HCT116 (cell line): ENCODE data around the gene CFAP92. TPM values are rescaled to one million over a fixed set of nuclear protein-coding genes. Genes with fewer than 3 reads are reported as not detected.

Experiments
- ATAC-seq: fragments of 200-7000 bp; cut with Tn5 transposase; 2 replicates; pipeline ENCODE4 v1.9.1; 2020; ENCODE audit warnings: mild to moderate bottlenecking, moderate library complexity
- BruUV-seq: library from RNA; stranded (reverse); fragments of 400-500 nt; replicated peaks from 2 replicates; lab custom pipeline; 2021; lab: Mats Ljungman, UMichigan
- CTCF ChIA-PET: fragments of 300-600 bp; sonication (Branson Sonifier 250); formaldehyde crosslinking; loops from one replicate; lab custom pipeline; 2021; ENCODE audit warnings: antibody characterized with exemption; lab: Charles Lee
- POLR2A ChIA-PET: fragments of 300-600, 350-600 bp; sonication (Branson Sonifier 250); formaldehyde crosslinking; loops from one replicate; lab custom pipeline; 2021; ENCODE audit warnings: antibody characterized with exemption; lab: Charles Lee
- RAD21 ChIA-PET, 2 experiments: fragments of 300-600 bp; sonication (Branson Sonifier 250); formaldehyde crosslinking; loops; one replicate each; lab custom pipeline; 2023; ENCODE audit warnings: low total read pairs in 2 of 2; ENCODE audit not compliant: uncharacterized antibody in 2 of 2, unreplicated experiment in 2 of 2, low non-redundant PET in 1 of 2; lab: Charles Lee
- DNase-seq: peaks from one replicate; pipeline ENCODE4 v3.0.0-alpha.2; 2010; ENCODE audit warnings: low read depth, low spot score
- H2AFZ ChIP-seq: fragments of 200-600 bp; shearing (Covaris generic), sonication (generic); 2 replicates; pipeline ENCODE4 v1.6.1; 2017; ENCODE audit warnings: low read depth, mixed run types, mixed read lengths, antibody characterized with exemption, low read length; ENCODE audit not compliant: poor library complexity, severe bottlenecking
- H3K27ac ChIP-seq: 2 replicates; pipeline ENCODE4 v1.5.1; 2012; ENCODE audit warnings: low read depth, low read length
- H3K27me3 ChIP-seq: fragments of 200-600 bp; sonication (generic); 2 replicates; pipeline ENCODE4 v1.6.1; 2016; ENCODE audit warnings: mixed run types, low read length, mixed read lengths; ENCODE audit not compliant: insufficient read depth
- H3K36me3 ChIP-seq, 2 experiments: fragments of 200-500 bp in 1 of 2; fragments of 200-600 bp in 1 of 2; sonication (Bioruptor generic) in 1 of 2; sonication (generic) in 1 of 2; 2 replicates each; pipeline versions ENCODE4 v1.5.1 to v1.6.1; 2014 to 2016; ENCODE audit warnings: low read length in 2 of 2, inconsistent platforms in 1 of 2, mixed read lengths in 1 of 2, mixed run types in 1 of 2; ENCODE audit not compliant: insufficient read depth in 2 of 2, control insufficient read depth in 1 of 2
- H3K4me1 ChIP-seq, 2 experiments: fragments of 200-600 bp in 1 of 2; sonication (generic) in 1 of 2; 2 replicates each; pipeline versions ENCODE4 v1.5.1 to v1.6.1; 2012 to 2017; ENCODE audit warnings: low read length in 2 of 2, inconsistent platforms in 1 of 2, mild to moderate bottlenecking in 1 of 2, mixed read lengths in 1 of 2, mixed run types in 1 of 2, moderate library complexity in 1 of 2; ENCODE audit not compliant: insufficient read depth in 2 of 2, control insufficient read depth in 1 of 2
- H3K4me2 ChIP-seq: fragments of 200-600 bp; sonication (generic); 2 replicates; pipeline ENCODE4 v1.6.1; 2017; ENCODE audit warnings: mixed run types, low read length, mixed read lengths
- H3K4me3 ChIP-seq, 2 experiments: fragments of 200-600 bp in 1 of 2; sonication (generic) in 1 of 2; replicated peaks in 1 of 2; 2 replicates each; pipeline ENCODE4 v1.5.1; 2011 to 2016; ENCODE audit warnings: low read length in 2 of 2, control low read depth in 1 of 2, low read depth in 1 of 2, mild to moderate bottlenecking in 1 of 2, mixed read lengths in 1 of 2, mixed run types in 1 of 2
- H3K79me2 ChIP-seq: fragments of 200-600 bp; sonication (generic); 2 replicates; pipeline ENCODE4 v1.6.1; 2017; ENCODE audit warnings: mild to moderate bottlenecking, mixed run types, low read length, moderate library complexity, mixed read lengths; ENCODE audit not compliant: insufficient read depth
- H3K9ac ChIP-seq: fragments of 200-600 bp; sonication (generic); 2 replicates; pipeline ENCODE4 v1.6.1; 2016; ENCODE audit warnings: low read length, mixed read lengths
- H3K9me2 ChIP-seq: fragments of 200-600 bp; sonication (generic), shearing (Covaris generic); 2 replicates; pipeline ENCODE4 v1.6.1; 2017; ENCODE audit warnings: mixed run types, mild to moderate bottlenecking, moderate library complexity; ENCODE audit not compliant: insufficient read depth
- H3K9me3 ChIP-seq, 2 experiments: fragments of 200-500 bp in 1 of 2; fragments of 200-600 bp in 1 of 2; sonication (Bioruptor generic) in 1 of 2; sonication (generic) in 1 of 2; 2 replicates each; pipeline ENCODE4 v1.6.1; 2014 to 2017; ENCODE audit warnings: low read length in 2 of 2, mixed read lengths in 2 of 2, inconsistent platforms in 1 of 2, low read depth in 1 of 2, mild to moderate bottlenecking in 1 of 2, mixed run types in 1 of 2, moderate library complexity in 1 of 2; ENCODE audit not compliant: control insufficient read depth in 1 of 2, insufficient read depth in 1 of 2
- H4K20me1 ChIP-seq: fragments of 200-600 bp; sonication (generic), shearing (Covaris generic); 2 replicates; pipeline ENCODE4 v1.6.1; 2017; ENCODE audit warnings: mixed run types, mild to moderate bottlenecking, moderate library complexity; ENCODE audit not compliant: insufficient read depth
- CBX3 ChIP-seq: IDR thresholded peaks from 2 replicates; pipeline ENCODE4 v1.6.1; 2012; ENCODE audit warnings: low read depth
- EGR1 ChIP-seq: IDR thresholded peaks from 2 replicates; pipeline ENCODE4 v1.6.1; 2012; ENCODE audit warnings: low read depth
- ELF1 ChIP-seq: IDR thresholded peaks from 2 replicates; pipeline ENCODE4 v1.6.1; 2012; ENCODE audit warnings: low read depth, borderline replicate concordance
- JUND ChIP-seq: IDR thresholded peaks from 2 replicates; pipeline ENCODE4 v1.6.1; 2012
- POLR2A ChIP-seq: IDR thresholded peaks from 2 replicates; pipeline ENCODE4 v1.7.0; 2011; ENCODE audit warnings: borderline replicate concordance; ENCODE audit not compliant: insufficient read depth, insufficient read length; ENCODE audit errors: extremely low read depth
- RAD21 ChIP-seq: IDR thresholded peaks from 2 replicates; pipeline ENCODE4 v1.6.1; 2012; ENCODE audit warnings: low read depth, mild to moderate bottlenecking
- SIN3A ChIP-seq: IDR thresholded peaks from 2 replicates; pipeline ENCODE4 v1.6.1; 2012; ENCODE audit warnings: low read depth
- SP1 ChIP-seq: IDR thresholded peaks from 2 replicates; pipeline ENCODE4 v1.6.1; 2012; ENCODE audit warnings: low read depth
- SRF ChIP-seq: IDR thresholded peaks from 2 replicates; pipeline ENCODE4 v1.6.1; 2012; ENCODE audit warnings: low read depth
- ZNF274 ChIP-seq: fragments of 200-500 bp; sonication (Bioruptor generic); IDR thresholded peaks from 2 replicates; pipeline ENCODE4 v1.6.1; 2014; ENCODE audit warnings: mild to moderate bottlenecking, low read depth, low read length, inconsistent platforms
- intact Hi-C: fragments of 100-400 bp; cut with micrococcal nuclease; formaldehyde crosslinking; loops from 2 replicates; pipeline ENCODE4 v1.10.0; 2022
- total RNA-seq: library from RNA; stranded (reverse); gene quantifications from one replicate; pipeline ENCODE4 v1.2.1, GENCODE V29; 2021; ENCODE audit not compliant: unreplicated experiment
- TF ChIP-seq, protein P1 (sequence below): IDR thresholded peaks from 2 replicates; pipeline ENCODE4 v1.6.1; 2012; ENCODE audit warnings: low read depth

The CFAP92 gene
- total RNA-seq, 1 experiment from 2014 or later = 3.6 TPM

DNA sequence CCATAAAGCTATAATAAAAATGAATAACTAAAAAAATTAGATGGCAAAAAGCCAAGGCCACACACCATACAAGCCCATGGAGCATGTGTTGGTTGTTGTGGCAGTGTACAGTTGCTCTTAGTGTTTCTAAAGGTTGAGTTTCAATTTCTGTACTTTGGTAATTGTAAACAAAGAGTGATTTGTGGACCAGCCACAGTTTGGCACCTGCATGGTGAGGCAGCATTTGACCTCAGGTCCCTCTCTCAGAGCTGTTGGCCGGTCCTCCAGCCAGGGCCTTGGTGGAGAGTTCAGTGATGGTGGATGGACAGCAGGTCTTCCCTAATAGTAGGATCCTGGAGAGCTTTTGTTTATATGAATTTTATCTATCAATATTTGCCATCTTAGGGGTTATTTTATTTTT is 108.9 kb downstream of the CFAP92 start:
- Histone ChIP-seq H3K36me3 (peaks cover 15 to 19% of the 10 kb centered on the region in 2 experiments; a peak in 3 of 4 replicates), H3K4me1 (peaks cover 5 to 9% of the 10 kb centered on the region in 2 experiments; a peak in 3 of 4 replicates)
- intact Hi-C loops = no loop called here
- TF ChIP-seq RAD21 (no peak), SP1 (no peak)
- TF ChIP-seq, all 23 proteins: peak for 0
- no TSS peak for BruUV-seq
- peaks cover 3% of the 10 kb centered on the region; the same call in 1 of the 2 replicates for H4K20me1 ChIP-seq
- CTCF ChIA-PET = no interaction called here
- ATAC-seq (no peak), DNase-seq (no peak)
- POLR2A ChIA-PET = no interaction called here
- no peaks in the 10 kb centered on the region for H3K9me2 ChIP-seq
- RAD21 ChIA-PET = no interaction called here
- no peak overlapping the region for H3K9ac ChIP-seq
- peaks cover 79% of the 10 kb centered on the region for H3K79me2 ChIP-seq
- no peak overlapping the region for H3K27ac ChIP-seq
- no peak overlapping the region for H3K4me3 ChIP-seq
- H3K4me2 ChIP-seq = no peak overlapping the region
- H3K9me3 ChIP-seq = no peaks in the 10 kb centered on the region
- H2AFZ ChIP-seq = no peak overlapping the region
- no peaks in the 10 kb centered on the region for H3K27me3 ChIP-seq

DNA sequence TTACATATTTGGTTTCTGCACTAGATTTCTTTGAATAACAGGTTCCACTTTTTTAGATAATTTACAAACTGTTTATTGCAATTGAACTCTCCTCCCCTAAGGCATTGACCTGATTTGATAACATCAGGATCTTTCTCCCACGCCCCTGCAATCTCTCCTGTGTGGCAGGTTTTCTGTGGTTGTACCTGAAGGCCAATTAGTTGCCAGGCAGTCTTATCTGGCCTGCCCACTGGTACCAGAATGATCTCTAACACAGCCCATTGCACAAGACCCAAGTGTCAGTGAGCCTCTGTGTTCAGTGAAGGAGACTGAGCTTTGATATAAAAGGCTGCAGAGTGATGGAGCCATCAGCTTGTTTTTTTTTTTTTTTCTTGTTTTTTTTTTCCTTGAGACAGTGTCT is 111.2 kb downstream of the CFAP92 start:
- Histone ChIP-seq H3K4me2 (no peak overlapping the region), H3K9me2 (no peaks in the 10 kb centered on the region), H3K4me3 (no peak overlapping the region), H3K36me3 (peaks cover 15% of the 10 kb centered on the region in 2 experiments; a peak in 3 of 4 replicates), H4K20me1 (no peaks in the 10 kb centered on the region), H3K27ac (no peak overlapping the region), H3K79me2 (peaks cover 84% of the 10 kb centered on the region), H3K27me3 (no peaks in the 10 kb centered on the region), H2AFZ (no peak overlapping the region), H3K9ac (no peak overlapping the region), H3K9me3 (no peaks in the 10 kb centered on the region), H3K4me1 (peaks cover 12 to 16% of the 10 kb centered on the region in 2 experiments; a peak in 3 of 4 replicates)
- TF ChIP-seq, protein P1, sequence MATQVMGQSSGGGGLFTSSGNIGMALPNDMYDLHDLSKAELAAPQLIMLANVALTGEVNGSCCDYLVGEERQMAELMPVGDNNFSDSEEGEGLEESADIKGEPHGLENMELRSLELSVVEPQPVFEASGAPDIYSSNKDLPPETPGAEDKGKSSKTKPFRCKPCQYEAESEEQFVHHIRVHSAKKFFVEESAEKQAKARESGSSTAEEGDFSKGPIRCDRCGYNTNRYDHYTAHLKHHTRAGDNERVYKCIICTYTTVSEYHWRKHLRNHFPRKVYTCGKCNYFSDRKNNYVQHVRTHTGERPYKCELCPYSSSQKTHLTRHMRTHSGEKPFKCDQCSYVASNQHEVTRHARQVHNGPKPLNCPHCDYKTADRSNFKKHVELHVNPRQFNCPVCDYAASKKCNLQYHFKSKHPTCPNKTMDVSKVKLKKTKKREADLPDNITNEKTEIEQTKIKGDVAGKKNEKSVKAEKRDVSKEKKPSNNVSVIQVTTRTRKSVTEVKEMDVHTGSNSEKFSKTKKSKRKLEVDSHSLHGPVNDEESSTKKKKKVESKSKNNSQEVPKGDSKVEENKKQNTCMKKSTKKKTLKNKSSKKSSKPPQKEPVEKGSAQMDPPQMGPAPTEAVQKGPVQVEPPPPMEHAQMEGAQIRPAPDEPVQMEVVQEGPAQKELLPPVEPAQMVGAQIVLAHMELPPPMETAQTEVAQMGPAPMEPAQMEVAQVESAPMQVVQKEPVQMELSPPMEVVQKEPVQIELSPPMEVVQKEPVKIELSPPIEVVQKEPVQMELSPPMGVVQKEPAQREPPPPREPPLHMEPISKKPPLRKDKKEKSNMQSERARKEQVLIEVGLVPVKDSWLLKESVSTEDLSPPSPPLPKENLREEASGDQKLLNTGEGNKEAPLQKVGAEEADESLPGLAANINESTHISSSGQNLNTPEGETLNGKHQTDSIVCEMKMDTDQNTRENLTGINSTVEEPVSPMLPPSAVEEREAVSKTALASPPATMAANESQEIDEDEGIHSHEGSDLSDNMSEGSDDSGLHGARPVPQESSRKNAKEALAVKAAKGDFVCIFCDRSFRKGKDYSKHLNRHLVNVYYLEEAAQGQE = no peak
- TF ChIP-seq RAD21 = no peak
- TF ChIP-seq CBX3 = no peak
- TF ChIP-seq SIN3A = no peak
- no peak for TF ChIP-seq ZNF274
- no peak for TF ChIP-seq SRF
- TF ChIP-seq ELF1 = no peak
- no peak for TF ChIP-seq JUND
- no peak for TF ChIP-seq POLR2A
- no peak for TF ChIP-seq EGR1
- RAD21 ChIA-PET = no interaction called here
- intact Hi-C loops = no loop called here
- CTCF ChIA-PET = interaction anchor here (0.7 kb wide), 1 partner anchor 265 kb away, joined by 3 read pairs; no protein-coding TSS in a partner anchor
- BruUV-seq = no TSS peak
- POLR2A ChIA-PET = no interaction called here
- ATAC-seq (no peak), DNase-seq (no peak)
